Stimulated activated CD4-positive, alpha-beta T cell treated with anti-CD3 and anti-CD28 coated beads, Interleukin-2, amount 100 ng/mL, for 24 hours (primary cell): ENCODE results near the gene SPTBN4.

Source experiments
- DNase-seq, 2 donors: peaks; one replicate each; pipeline ENCODE4 v3.0.0-alpha.2; 2020

SPTBN4 gene

GRCh38 chr19:40567750-40568494 is 101.1 kb downstream of the SPTBN4 start:
- no peak for DNase-seq

- DNase-seq = peak; percentile 91 to 96
Observed at GRCh38 chr19:40570313-40571004, 103.7 kb downstream of the SPTBN4 start.

- no peak for DNase-seq
Observed at GRCh38 chr19:40571005-40571318, 104.2 kb downstream of the SPTBN4 start.

- DNase-seq = no peak
Observed at GRCh38 chr19:40571831-40572495, 105.2 kb downstream of the SPTBN4 start.

- DNase-seq = no peak
Observed at GRCh38 chr19:40575326-40575725, 108.5 kb downstream of the SPTBN4 start.

- peak in 1 of 2 donors; percentile 32 for DNase-seq
Observed at GRCh38 chr19:40576151-40576584, 109.4 kb downstream of the SPTBN4 start.

- DNase-seq = peak; percentile 93 to 95
Observed at GRCh38 chr19:40576585-40577451, 110.0 kb downstream of the SPTBN4 start, which contains the start of gene SHKBP1. Gene SHKBP1 (plus strand): TSS chr19:40576873. CDS start chr19:40576900, 27 bp downstream.

- DNase-seq = no peak
Observed at GRCh38 chr19:40578442-40578908, 111.7 kb downstream of the SPTBN4 start.

GRCh38 chr19:40580619-40581018 is 113.8 kb downstream of the SPTBN4 start:
- no peak for DNase-seq

- DNase-seq = no peak
Observed at GRCh38 chr19:40581531-40581930, 114.7 kb downstream of the SPTBN4 start.

- DNase-seq = no peak
Observed at GRCh38 chr19:40582467-40582866, 115.7 kb downstream of the SPTBN4 start.

- no peak for DNase-seq
Observed at GRCh38 chr19:40583283-40583682, 116.5 kb downstream of the SPTBN4 start.

GRCh38 chr19:40584007-40584406 is 117.2 kb downstream of the SPTBN4 start:
- no peak for DNase-seq

GRCh38 chr19:40585241-40585981 is 118.6 kb downstream of the SPTBN4 start:
- no peak for DNase-seq

GRCh38 chr19:40585982-40586422 is 119.2 kb downstream of the SPTBN4 start:
- DNase-seq = no peak

GRCh38 chr19:40586611-40587010 is 119.8 kb downstream of the SPTBN4 start:
- no peak for DNase-seq

GRCh38 chr19:40588110-40588854 is 121.5 kb downstream of the SPTBN4 start:
- no peak for DNase-seq

GRCh38 chr19:40588926-40589569 is 122.2 kb downstream of the SPTBN4 start:
- DNase-seq = no peak

GRCh38 chr19:40589591-40590429 is 123.0 kb downstream of the SPTBN4 start:
- DNase-seq = no peak
